Measurements from ENCODE around the gene ALKAL2.
"Not testable (repeated sequence)": the region's sequence is repeated elsewhere in the genome, so short reads cannot be mapped to it uniquely, and the experiment has no call there.

The ALKAL2 gene, protein sequence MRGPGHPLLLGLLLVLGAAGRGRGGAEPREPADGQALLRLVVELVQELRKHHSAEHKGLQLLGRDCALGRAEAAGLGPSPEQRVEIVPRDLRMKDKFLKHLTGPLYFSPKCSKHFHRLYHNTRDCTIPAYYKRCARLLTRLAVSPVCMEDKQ

DNA sequence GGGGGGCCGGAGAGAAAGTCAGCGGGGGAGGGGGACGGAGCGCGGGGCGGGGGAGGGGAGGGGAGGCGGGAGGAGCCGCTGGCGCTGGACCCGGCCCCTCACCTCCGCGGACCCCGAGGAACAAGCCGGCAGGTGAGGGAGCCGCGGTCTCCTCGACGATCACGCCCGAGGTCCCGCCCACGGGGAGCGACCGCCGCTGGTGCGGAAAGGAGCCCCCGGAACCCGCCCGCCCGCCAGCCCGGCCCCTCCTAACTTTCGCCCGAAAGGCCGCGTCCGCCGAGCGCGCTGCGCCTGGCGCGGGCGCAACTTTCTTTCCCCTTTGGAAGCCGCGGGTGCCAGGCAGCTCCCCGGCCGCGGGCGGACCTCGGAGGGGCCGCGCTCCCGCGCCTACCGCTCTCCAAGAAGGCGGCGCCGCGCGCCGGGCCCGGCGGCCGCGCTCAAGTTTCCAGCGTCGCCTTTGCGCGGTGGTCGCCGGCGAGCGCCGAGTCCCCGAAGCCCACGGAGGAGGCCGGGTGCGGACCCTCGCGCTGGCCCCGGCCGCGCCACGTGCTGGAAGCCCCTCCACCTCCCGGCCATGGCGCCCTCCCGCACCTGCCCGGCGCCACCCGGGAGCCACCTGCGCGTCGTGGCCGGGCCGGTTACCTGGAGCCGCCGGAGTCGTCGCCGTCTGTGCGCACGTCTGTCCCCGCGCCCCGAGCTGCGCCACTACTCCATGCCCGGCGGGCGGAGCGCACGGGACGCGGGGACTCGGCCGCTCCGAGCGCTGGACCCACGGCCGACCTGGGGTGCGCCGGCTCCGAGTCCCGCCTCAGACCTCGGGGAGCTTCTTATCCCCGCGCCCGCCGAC, at the start of gene ALKAL2:
ALKAL2 (minus strand) TSS at position 181 of the 847 bp plus-strand sequence. CDS start 256 bp downstream, outside the sequence.
- DNase-seq (ENCODE audit: low read depth) = no peak

DNA sequence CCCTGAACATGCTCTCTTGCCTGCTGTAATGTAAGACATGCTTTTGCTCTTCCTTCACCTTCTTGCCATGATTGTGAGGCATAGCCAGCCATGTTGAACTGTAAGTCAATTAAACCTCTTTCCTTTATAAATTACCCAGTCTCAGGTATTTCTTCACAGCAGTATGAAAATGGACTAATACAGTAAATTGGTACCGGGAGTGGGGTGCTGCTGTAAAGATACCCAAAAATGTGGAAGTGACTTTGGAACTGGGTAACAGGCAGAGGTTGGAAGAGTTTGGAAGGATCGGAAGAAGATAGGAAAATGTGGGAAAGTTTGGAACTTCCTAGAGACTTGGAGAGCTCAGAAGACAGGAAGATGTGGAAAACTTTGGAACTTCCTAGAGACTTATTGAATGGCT, 49.1 kb upstream of the ALKAL2 start:
- not testable (repeated sequence) for DNase-seq (ENCODE audit: low read depth)

DNA sequence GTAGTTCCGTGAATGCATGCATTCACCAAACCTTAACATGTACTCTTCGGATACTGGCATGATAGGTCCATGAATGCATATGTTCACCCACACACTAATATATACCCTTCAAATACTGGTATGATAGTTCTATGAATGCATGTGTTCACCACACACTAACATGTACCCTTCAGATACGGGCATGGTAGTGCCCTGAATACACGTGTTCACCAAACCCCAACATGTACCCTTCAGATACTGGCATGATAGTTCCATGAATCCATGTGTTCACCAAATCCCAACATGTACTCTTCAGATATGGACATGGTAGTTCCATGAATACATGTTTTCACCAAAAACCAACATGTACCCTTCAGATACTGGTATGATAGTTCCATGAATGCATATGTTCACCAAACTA, 48.5 kb upstream of the ALKAL2 start:
- no peak for DNase-seq (ENCODE audit: low read depth)

DNA sequence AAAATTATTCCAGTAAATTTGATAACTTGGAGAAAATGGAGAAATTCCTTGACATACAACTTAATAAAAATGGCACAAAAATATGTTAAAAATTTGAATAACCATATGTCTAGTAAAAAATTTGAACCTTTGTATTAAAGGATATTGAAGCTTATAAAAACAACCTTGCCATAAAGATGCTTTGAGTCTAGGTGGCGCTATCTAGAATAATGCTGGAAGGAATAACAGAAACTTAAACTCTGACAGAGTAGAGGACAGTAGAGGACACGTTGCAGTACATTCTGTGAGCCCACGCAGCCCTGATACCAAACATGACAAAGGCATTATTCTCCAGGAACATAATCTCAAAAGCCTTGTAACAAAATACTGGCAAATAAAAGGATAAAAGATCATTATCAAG, 44.7 kb upstream of the ALKAL2 start:
- no peak for DNase-seq (ENCODE audit: low read depth)

DNA sequence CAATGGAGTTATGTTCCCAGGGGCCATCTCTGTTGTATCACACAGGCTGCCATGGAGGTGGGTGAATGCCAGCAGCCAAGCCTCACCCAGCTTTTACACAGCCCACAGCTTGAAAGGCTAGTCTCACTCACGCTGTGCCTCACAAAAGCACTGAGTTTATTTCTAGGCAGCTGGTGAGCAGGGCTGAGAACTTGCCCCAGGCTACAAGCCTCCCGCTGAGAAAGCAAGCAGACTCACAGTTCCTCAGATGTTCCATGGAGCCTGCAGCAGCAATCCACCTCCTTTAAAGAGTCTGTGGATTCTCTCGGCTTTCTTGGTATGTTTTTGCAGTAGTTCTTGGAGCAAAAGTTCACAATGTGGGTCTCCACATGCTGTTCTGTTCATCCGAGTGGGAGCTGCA, 40.9 kb upstream of the ALKAL2 start:
- no peak for DNase-seq (ENCODE audit: low read depth)

DNA sequence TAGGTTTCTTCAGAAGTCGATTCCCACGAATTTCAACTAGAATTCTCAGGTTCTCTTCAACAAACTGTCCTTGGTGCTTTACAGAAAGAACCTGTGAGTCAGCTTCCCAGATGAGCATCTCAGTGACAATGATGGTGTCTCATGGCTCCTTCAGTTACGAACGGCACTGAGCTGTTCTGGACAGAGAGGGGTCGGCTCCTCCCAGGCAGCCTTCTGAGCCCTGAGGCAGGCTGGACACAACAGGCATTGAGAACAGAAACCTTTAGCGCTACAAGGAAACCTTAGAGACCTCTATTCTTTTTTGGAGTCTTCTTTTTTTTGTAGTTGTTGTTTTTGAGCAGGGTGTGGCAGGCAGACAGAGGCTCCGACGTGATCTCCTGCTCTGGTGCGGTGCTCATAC, 35.1 kb upstream of the ALKAL2 start:
- DNase-seq (ENCODE audit: low read depth) = no peak

DNA sequence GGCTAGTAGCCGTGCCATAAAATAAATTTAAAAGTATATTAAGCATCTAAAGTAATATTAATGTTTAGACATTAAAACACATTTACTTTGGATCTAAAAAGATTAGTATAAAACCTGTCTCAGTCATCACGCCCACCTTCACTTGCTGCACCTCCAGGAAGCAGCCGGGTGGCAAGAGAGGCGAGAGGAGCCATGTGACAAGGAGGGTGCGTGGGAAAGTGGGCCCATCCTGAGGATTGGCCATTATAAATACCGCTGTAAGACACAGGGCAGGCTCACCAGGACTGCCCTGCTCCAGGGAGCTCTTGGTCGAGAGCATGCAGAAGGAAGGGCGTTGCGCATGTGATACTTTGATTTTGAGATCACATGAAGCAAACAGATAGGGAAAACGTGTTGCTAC, 34.4 kb upstream of the ALKAL2 start:
- no peak for DNase-seq (ENCODE audit: low read depth)

DNA sequence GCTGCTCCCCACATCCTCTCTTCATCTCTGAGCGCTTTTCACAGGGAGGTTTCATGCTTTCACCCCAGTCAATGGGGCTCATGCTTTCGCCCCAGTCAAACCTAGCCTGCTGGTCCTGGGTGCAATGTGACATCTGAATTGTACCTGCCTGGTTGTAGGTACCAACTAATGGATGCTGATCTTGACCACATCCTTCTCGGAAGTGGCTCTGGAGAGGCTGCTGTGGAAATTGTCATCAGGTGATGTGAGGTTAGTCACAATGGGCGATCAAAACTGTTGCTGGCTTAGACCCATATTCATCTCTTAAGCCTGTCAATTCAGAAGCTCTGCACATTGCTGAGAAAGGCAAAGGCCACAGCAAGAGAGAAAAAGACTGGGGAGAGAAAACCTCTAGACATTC, 32.7 kb upstream of the ALKAL2 start:
- DNase-seq (ENCODE audit: low read depth) = no peak

DNA sequence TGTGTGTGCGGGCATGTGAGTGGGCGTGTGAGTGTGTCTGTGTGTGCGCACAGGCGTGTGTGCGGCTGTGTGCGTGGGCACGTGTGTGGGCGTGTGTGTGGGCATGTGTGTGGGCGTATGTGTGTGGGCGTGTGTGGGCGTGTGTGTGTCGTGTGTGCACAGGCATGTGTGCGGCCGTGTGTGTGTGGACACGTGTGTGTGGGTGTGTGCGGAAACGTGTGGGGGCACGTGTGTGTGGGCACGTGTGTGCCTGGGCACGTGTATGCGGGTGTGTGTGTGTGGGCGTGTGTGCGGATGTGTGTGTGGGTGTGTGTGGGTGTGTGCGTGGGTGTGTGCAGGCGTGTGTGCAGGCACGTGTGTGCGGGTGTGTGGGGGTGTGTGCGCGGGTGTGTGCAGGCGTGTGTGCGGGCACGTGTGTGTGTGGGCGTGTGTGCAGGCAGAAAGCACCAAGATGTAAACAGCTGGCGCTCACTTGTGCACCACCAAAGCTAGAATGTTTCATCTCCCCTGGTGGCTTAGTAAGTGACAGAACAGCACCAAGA, 31.2 kb upstream of the ALKAL2 start:
- no peak for DNase-seq (ENCODE audit: low read depth)

DNA sequence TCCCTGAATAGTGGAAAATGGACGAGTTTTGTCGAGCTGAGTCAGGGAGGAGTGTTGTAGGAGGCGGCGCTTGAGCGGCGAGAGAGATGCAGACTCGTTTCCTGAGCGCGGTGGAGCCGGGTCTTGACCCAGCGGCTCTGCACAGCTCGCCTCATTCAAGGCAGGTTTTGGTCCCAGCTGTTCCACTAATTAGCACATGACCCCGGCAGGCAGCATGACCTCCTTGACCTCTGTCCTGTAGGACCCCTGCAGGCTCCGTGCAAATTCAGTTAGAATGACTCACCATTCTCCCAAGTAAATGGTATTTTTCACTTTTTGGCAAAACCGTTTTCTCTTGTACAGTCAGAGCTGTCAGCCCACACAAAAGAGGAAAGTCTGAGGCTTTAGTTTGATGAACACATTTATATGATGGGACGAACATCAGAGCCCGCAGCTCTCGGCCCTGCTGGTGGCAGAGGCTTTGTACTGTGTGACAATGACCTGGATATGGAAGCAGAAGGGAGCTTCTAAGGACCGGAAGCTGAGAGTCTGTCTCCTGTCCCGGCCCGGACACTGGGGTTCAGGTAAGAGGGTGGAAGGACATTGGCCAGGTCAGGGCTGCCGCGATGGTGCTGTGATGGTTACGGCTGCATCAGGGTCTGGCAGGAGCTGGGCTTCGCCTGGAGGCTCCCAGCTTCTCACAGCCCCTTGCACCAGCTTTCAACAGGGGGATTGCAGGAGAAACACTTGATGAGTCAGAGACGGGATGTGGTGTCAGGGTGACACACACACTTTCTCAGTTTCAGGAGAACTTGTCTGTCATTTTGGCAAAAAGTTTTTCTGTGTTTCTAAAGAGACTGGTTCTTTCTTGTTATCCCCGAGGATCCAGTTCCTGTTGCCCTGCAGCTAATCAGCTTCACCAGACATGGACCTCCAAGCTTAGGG, 29.9 kb upstream of the ALKAL2 start:
- no peak for DNase-seq (ENCODE audit: low read depth)

DNA sequence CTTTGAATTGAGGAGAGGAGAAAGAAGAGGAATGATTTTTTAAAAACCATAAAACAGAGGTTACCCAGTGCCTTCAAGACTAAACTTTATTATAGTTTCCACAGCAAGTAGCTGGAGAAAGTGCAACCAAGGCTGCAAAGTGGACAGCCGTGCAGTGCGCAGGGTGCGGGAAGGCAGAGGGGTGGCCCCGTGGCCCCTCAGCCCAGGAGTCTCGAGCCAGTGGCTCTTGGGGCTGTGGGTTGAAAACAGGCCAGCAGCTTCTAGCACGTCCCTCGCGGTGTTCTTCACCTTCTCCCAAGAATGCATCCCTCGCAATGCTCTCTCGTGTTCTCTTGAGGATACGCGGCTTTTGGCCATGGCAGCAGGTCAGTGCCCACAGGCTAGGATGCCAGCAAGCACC, 28.5 kb upstream of the ALKAL2 start:
- no peak for DNase-seq (ENCODE audit: low read depth)

DNA sequence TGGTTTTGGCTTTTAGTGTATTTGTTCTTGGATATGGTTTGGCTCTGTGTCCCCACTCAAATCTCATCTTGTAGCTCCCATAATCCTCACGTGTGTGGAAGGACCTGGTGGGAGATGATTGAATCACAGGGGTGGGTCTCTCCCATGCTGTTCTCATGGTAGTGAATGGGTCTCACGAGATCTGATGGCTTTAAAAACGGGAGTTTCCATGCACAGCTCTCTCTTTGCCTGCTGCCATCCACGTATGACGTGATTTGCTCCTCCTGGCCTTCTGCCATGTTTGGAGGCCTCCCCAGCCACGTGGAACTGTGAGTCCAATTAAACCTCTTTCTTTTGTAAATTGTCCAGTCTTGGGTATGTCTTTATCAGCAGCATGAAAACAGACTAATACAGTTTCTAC, 28.0 kb upstream of the ALKAL2 start:
- DNase-seq (ENCODE audit: low read depth) = not testable (repeated sequence)

DNA sequence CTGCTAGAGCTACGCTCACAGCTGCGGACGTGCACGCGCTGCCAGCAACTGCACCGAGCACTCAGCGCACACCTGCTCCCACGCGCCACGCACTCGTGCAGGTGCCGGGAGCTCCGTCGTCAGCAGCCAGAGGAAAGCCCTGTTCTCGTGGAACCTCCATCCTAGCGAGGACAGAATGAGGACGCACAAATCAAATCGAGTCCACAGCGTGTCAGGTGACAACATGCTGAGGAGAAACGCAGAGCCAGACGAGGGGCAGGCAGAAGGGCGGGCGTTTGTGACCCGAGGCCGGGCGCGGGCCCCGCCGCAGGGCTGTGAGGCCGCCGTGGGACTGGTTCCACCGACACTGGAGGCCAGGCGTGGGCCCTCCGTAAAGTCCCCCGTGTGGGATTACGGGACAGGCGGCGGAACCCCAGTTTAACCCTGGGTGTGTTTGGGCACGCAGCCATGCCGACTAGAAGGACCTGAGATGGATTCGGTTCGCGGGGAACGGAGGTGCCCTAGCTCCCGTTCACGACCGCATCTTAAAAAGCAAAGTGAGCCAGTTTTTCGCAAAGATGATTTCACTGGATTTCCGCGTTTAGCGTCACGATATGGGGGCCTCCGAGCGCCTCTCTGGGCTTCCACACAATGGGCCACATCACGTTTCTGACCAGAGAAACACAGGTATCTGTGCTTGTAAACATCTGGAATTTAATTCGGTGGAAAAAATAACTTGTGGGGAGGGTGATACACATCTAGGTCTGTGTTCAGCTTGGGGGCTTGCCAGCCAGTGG, 26.9 kb upstream of the ALKAL2 start:
- DNase-seq (ENCODE audit: low read depth) = no peak

DNA sequence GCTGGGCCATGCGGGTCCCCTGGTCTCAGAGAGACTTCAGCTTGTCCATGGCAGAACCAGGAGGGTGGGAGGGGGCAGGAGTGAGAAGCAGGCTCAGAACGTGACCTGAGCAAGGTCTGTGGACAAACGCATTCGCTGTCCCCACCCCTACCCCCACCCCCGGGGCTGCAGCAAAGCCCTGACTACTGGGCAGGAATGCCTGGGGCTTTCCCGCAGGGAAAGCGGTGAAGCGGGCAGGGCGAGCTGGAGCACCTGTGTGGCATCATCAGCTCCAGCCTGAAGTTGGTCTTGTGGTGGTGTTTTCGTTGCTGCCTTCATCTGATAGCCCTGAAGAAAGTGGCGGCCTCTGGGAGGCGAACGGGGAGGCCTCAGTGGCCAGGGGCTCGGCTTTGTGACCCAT, 26.1 kb upstream of the ALKAL2 start:
- DNase-seq (ENCODE audit: low read depth) = no peak

DNA sequence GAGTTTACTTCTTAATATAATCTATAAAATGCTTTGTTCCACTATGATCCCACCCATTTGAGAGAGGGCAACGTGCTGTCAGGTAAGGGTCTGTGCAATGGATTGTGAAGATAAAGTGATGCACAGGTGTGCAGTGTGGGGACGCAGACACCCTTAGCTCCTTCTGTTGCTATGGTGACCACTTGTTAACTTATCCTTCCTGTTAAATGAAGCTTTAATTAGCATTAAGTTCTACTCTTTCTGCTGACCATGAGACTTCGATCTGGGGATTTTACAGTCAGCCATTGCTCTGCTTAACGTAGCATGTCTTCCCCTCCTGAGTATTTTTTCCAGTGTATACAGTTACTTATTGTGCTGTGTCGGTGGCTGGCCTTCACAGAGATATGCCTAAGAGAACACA, 23.1 kb upstream of the ALKAL2 start:
- no peak for DNase-seq (ENCODE audit: low read depth)

DNA sequence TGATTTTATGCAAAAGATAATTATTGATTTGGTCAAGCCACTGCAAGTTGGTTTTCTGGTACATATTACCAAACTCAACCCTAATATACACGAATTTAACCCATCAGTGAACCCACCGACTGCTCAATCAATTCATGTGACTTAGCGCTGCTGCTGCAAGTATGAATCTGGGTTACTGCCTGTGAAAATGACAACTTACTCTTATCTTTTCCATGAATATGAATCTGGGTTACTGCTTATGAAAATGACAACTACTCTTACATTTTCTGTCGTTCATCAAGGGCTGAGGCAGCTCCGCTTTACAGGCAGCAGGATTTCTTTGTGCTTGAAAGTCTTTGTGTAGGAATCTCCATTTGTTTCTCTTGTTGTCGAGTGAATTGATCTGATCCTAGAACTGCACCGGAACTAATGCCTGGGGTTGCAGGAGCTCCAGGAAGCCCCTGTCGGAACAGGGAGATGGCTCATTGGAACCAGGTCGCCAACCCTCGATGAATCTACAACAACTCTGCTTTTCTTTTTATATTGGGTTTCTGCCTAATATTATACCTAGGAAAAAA, 22.1 kb upstream of the ALKAL2 start:
- no peak for DNase-seq (ENCODE audit: low read depth)

DNA sequence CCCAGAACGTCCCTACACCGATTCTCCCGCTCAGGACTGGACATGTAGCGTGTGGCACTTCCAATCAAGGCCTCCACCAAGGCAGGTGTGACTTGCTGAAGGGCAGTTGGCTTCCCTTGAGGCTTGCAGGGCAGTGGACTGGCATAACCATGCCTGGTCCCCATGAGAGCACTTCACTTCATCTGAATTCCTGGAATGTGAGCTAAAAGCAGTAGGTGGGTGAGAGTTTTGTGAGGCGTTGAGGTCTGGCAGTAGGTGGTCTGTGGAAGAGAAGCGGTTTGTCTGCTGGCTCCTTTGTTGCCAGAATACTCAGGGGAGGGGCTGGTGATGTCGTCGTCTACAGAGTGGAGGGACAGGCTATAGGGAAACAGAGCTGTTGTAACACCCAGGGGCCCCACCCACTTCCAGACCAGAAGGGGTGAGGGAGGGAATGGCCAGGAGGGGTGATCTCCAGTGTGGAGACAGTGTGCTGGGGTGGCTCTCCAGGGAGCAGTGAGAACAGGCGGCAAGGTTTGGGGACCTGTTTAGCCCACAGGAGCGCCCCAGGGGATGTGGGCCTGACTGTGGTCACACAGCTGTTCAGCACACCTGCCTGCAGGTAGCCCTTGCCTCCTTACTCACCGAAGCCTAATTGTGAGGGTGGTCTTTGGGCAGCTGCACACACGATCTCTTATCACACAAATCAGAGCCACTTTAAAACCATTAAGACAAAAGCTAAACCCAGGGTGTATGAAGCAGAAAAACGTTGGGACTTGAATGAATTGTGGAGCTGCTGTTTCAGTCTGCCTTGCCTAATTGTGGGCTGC, 21.5 kb upstream of the ALKAL2 start:
- no peak for DNase-seq (ENCODE audit: low read depth)

DNA sequence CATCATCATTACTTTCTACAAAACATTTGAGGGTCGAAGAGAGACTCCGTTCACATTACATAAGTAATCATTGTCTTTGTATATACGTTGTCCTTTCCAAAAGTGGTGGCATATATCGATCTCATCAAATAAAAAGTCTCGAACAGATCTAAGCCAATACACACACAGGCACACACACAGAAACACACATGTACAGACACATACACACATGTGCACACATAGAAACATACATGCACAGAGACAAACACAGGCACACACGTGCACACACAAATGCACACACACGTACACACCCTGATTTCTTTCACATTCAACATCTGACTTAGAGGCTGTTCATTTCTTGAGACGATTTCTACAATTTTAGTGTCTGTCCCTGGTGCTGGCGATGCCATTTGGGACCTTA, 17.5 kb upstream of the ALKAL2 start:
- no peak for DNase-seq (ENCODE audit: low read depth)

DNA sequence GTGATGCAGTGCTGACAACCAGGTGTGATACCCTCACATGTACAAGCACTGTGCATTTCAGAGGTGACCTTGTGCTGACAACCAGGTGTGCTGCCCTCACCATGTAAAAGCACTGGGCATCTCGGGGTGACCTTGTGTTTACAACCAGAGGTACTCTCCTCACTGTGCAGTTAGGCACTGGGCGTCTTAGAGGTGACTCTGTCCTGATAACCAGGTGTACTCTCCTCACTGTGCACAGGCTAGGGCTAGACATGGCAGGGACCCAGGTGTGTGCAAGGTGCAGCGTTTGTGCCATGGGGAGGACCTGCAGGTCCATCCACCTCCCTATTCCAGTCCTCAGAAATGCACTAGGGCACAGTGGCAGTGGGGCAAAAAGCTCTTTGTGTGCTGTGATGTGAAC, 8.5 kb upstream of the ALKAL2 start:
- no peak for DNase-seq (ENCODE audit: low read depth)

DNA sequence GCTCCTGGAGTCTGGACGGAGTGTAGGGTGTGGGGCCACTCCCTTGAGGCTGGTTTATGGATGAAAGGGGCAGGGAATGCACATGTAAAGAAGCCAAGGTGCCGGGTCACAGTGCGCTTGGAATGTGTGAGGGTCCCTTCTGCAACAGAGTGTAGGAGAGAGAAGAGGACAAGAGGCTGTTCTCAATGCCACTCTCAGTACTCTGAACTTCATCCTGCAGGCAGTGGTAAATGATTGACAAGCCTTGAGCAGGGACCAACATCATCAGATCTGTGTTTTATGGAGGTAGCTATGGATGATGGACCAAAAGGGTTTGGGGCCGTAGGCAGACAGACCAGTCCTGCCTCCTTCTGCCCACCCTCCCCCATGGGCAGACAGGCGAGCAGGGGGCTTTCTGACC, 7.2 kb upstream of the ALKAL2 start:
- no peak for DNase-seq (ENCODE audit: low read depth)

All from GM04504 (cell line).